GM18870 (cell line): Measurements from ENCODE around the gene HACL1.
"Not testable (repeated sequence)": the region's sequence is repeated elsewhere in the genome, so short reads cannot be mapped to it uniquely, and the experiment has no call there.

ENCODE experiments used
- ATAC-seq: cut with Tn5 transposase; IDR thresholded peaks from one replicate; pipeline ENCODE4 v1.9.1; 2021; ENCODE audit warnings: moderate library complexity; ENCODE audit not compliant: unreplicated experiment

The HACL1 gene

GRCh38 chr3:15585111-15585845 lies 16.1 kb downstream of the HACL1 start:
- no peak for ATAC-seq

- no peak for ATAC-seq
These were observed 19.6 kb downstream of the HACL1 start for GRCh38 chr3:15581471-15582394.

GRCh38 chr3:15579051-15579450 lies 22.3 kb downstream of the HACL1 start:
- ATAC-seq, result no peak

GRCh38 chr3:15578289-15578867 lies 23.0 kb downstream of the HACL1 start:
- no peak for ATAC-seq

GRCh38 chr3:15576475-15576874 lies 24.9 kb downstream of the HACL1 start:
- no peak for ATAC-seq

- ATAC-seq, result no peak
These were observed 25.9 kb downstream of the HACL1 start for GRCh38 chr3:15575446-15575845.

GRCh38 chr3:15572138-15572537 lies 29.2 kb downstream of the HACL1 start:
- ATAC-seq, result no peak

GRCh38 chr3:15563190-15563589 lies 38.2 kb downstream of the HACL1 start:
- no peak for ATAC-seq

- ATAC-seq, result no peak
These were observed 38.8 kb downstream of the HACL1 start for GRCh38 chr3:15562560-15562959.

GRCh38 chr3:15558581-15558980 lies 42.8 kb downstream of the HACL1 start:
- ATAC-seq, result no peak

GRCh38 chr3:15557511-15557946 lies 43.8 kb downstream of the HACL1 start:
- no peak for ATAC-seq

- ATAC-seq, result peak; percentile 75
These were observed 44.9 kb downstream of the HACL1 start for GRCh38 chr3:15556512-15556911.

- ATAC-seq, result no peak
These were observed 47.6 kb downstream of the HACL1 start for GRCh38 chr3:15553749-15554148.

GRCh38 chr3:15551902-15552301 lies 49.5 kb downstream of the HACL1 start:
- ATAC-seq, result no peak

GRCh38 chr3:15549846-15550245 lies 51.5 kb downstream of the HACL1 start:
- ATAC-seq, result no peak

- no peak for ATAC-seq
These were observed 58.8 kb downstream of the HACL1 start for GRCh38 chr3:15542614-15543013.

- ATAC-seq, result no peak
These were observed 60.0 kb downstream of the HACL1 start for GRCh38 chr3:15541371-15541770.

GRCh38 chr3:15539066-15539465 lies 62.3 kb downstream of the HACL1 start:
- ATAC-seq, result no peak

GRCh38 chr3:15538345-15538744 lies 63.0 kb downstream of the HACL1 start:
- no peak for ATAC-seq

GRCh38 chr3:15536856-15537255 lies 64.5 kb downstream of the HACL1 start:
- no peak for ATAC-seq

- ATAC-seq, result no peak
These were observed 65.6 kb downstream of the HACL1 start for GRCh38 chr3:15535732-15536131.

- ATAC-seq, result not testable (repeated sequence)
These were observed 68.8 kb downstream of the HACL1 start for GRCh38 chr3:15532614-15533013.
